HG03432 (cell line): ENCODE data around the gene ZNF496.
A peak's percentile ranks its signal among the peaks of the same experiment; 100 is the strongest.
"Not testable (repeated sequence)": the region's sequence is repeated elsewhere in the genome, so short reads cannot be mapped to it uniquely, and the experiment has no call there.

Experiments
- ATAC-seq: cut with Tn5 transposase; IDR thresholded peaks from one replicate; pipeline ENCODE4 v1.9.1; 2021; ENCODE audit warnings: mild to moderate bottlenecking, moderate library complexity; ENCODE audit not compliant: unreplicated experiment

Gene ZNF496

DNA sequence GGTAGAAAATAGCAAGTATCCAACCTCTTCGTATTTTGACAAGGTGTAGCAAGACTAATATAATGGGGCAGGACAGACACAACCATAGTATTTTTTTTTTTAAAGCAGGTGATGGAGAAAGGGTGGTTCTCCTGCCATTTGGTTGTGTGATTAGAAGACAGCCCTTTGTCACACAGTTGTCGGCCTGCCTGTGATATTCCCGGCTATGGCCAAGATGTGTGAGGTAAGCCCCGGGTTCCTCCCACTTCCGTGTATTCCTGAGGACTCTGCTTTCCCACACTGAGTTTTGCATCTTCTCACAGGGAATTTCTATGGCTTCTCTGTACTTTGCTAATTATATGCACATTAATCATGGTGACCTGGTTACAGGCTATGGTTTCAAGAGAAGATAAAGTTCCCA lies 35.9 kb downstream of the ZNF496 start:
- ATAC-seq: no peak

DNA sequence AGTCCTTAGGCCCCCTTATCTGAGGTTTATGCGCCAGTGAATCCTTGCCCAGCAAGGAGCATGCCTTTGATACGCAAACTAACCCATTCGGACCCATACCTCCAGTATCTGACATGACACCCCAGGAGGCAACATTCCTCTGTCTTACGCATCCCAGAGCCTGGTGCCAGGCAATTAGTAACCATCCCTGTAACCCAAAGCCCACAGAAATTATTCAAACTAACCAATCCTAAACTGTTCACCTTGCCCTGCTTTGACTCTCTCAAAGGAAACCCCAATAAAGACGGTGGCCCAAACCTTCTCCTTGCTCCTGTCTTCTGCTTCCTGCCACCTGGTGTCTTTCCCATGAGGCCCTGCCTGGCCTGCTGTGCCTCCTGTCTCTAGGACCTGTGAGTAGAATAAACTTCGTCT lies 36.4 kb downstream of the ZNF496 start:
- ATAC-seq: no peak

DNA sequence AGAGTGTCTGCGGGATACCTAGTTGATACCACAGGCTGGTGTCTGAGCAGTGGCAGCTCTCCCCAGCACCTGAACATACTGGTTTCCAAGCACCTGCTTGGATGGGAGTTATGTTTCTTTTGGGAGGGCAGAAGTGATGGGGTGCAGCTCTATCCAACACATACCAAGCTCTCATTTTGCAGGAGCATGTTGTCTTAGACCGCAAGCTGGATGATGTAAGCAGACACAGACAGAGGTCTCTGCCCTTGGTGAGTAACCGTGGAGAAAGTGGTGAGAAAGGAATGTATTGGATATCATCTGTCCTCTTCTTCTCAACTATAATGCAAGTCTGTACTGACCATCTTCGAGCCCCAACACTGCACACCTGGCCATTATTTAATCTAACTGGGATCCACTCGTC lies 37.4 kb downstream of the ZNF496 start:
- ATAC-seq: no peak

DNA sequence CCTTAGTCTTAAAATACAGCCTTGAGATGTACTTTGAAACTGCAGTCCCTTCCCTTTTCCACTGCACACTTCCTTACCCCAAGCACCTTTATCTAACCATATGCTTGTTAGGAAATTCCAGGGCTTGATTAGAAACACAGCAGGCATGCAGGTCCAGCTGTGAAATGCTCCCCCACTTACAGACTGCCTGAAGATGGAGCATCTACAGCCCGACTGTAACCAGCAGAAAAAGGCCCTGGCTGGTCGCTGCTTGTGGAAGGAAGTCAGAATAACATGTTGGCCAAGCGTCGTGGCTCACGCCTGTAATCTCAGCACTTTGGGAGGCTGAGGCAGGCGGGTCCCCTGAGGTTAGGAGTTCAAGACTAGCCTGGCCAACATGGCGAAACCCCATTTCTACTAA lies 38.6 kb downstream of the ZNF496 start:
- ATAC-seq: no peak

DNA sequence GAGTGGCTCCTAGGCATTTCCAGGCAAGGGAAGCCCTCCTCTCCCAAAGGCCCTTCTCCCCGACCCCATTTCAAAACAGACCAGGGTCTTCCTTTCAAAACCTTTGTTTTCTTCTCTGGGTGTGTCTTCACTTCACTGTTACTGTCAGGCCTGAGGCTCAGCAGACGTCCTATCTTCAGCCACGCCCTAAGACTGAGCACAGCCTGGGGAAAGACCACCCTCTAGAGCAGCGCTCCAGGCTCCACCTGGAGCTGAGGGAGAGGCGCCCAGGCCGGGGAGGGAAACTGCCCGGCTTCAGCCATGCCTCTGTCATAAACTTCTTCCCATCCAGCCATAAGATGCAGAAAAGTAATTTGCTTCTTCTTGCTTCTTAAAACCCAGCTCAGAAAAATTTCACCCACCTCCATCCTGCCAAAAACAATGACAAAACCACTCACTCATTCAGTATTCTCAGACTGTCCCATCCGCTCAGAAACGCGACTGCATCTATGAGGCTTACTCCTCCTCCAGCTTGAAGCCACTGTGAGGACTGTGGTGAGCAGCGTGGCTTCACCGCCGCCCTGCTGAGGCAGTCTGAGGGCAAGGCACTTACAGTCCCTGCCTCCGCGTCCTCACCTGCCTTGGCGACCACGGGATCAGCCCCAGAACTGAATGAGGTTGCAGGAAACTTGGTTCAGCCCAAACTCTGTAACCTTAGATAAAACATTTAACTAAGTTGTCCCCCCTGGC lies 39.7 kb downstream of the ZNF496 start:
- ATAC-seq: no peak

DNA sequence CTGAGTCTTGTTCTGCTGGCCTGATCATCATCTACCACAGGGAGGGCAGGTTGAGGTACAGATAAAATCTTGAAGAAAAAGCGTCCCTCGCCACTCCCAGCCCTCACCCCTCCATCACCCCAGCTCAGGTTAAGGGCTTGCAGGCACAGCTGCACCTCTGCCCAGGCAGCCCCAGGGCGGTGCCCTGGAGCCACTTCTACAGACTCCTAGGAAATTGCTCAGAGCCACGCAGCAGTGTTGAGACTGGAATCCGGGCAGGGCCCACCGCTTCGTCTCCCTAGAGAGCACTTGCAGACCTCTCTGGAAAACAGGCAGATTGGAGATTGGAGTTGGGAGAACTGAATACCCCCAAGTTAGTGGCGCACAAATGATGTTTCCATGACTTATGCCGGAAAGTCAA lies 40.5 kb downstream of the ZNF496 start:
- no peak for ATAC-seq

- ATAC-seq: no peak
These were observed 41.1 kb downstream of the ZNF496 start for GRCh38 chr1:247290576-247290975.

DNA sequence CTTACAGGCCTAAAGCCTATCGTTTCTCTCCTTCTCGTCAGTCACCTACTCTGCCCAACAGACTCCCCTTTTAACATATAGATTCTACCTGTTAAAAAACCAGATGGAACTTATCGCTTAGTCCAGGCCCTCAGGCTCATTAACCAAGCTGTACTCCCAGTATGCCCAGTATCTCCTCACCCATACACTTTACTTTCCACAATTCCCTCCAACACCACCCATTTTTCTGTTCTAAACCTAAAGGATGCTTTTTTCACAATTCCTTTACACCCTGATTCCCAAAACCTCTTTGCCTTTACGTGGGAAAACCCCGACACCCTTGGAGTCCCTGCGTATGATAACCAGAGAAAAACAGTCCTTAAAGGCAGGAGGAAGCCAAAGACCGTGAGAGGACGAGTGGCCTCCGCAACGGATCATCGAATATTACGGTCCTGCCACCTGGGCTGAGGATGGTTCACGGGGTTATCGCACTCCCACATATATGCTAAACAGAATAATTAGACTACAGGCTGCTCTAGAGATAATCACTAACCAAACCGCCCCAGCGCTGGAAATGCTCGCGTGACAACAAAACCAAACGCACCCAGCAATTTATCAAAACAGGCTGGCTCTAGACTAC lies 42.3 kb downstream of the ZNF496 start:
- not testable (repeated sequence) for ATAC-seq

- no peak for ATAC-seq
These were observed 43.3 kb downstream of the ZNF496 start for GRCh38 chr1:247288341-247288740.

GRCh38 chr1:247287460-247287859 lies 44.2 kb downstream of the ZNF496 start:
- ATAC-seq: no peak

- ATAC-seq: no peak
These were observed 45.5 kb downstream of the ZNF496 start for GRCh38 chr1:247286134-247286670.

GRCh38 chr1:247281001-247281574 lies 50.6 kb downstream of the ZNF496 start:
- no peak for ATAC-seq

DNA sequence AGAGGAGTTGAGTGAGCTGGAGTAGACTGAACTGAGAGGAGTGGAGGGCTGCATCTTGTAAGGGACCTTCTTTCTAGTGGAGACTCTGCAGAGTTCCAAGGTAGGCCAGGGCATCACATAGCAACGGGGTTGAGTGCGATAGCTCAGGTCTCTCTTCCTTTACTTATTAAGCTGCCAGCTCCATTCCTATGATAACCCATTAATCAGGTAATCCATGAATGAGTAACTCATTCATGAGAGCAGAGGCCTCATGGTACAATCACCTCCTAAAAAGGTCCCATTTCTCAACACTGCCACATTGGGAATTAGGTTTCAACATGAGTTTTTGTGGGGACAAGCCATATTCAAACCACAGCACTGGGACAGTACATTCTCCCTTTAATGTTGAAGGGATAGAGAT lies 54.5 kb downstream of the ZNF496 start:
- no peak for ATAC-seq

GRCh38 chr1:247274605-247275256 lies 56.9 kb downstream of the ZNF496 start:
- ATAC-seq: peak; percentile 58

GRCh38 chr1:247273013-247273412 lies 58.7 kb downstream of the ZNF496 start:
- no peak for ATAC-seq

DNA sequence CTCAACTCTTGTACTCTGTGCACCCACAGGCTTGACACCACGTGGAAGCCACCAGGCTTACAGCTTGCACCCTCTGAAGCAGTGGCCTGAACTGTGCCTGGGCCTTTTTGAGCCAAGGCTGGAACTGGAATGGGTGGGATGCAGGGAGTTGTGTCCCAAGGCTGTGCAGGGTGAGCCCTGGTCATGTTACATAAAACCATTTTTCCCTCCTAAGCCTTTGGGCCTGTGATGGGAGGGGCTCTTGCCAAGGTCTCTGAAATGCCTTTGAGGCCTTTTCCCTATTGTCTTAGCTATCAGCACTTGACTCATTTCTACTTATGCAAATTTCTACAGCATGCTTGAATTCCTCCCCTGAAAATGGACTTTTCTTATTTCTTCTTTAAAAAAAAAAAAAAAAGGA lies 61.7 kb downstream of the ZNF496 start:
- ATAC-seq: no peak

- no peak for ATAC-seq
These were observed 62.5 kb downstream of the ZNF496 start for GRCh38 chr1:247269133-247269532.

DNA sequence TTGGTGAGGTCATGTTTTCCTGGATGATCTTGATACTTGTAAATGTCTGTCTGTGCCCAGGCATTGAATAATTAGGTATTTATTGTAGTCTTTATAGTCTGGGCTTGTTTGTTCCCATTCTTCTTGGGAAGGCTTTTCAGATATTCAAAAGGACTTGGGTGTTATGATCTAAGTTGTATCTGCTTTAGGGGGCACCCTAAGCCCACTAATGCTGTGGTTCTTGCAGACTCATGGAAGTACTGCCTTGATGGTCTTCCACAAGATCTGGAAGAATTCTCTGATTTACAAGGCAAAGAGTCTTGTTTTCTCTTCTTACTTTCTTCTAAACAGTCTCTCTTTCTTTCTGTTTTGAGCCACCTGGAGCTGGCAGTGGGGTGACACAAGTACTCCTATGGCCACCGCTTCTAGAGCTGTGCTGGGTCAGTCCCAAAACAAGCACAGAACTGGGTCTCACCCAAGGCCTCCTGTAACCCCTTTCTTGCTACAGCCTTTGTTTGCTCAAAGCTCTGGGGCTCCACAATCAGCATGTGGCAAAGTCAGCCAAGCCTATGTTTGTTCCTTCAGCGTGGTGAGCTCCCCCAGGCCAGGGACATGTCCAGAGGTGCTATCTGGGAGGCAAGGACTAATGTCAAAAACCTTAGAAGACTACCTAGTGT lies 63.1 kb downstream of the ZNF496 start:
- ATAC-seq: no peak

DNA sequence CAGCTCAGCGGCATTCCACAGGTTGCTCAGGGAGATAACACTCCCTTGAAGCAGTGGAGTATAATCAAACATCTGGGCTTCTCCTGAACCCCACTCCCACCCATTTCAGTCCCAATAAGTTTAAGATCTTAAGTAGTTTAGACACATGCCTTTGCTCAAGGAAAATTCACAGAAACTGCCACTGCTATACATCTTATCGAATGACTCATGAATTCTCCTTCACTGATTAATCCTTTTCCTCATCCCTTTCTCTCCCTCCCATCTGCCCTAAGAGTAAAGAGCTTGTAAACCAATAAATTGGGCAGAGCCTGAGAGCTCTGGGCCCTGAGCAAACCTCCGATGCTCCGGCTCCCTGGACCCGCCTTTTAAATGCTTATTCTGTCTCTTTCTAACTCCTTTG lies 65.6 kb downstream of the ZNF496 start:
- ATAC-seq: no peak

GRCh38 chr1:247255772-247256171 lies 75.9 kb downstream of the ZNF496 start, which contains the start of gene VN1R5:
VN1R5 (plus strand) TSS chr1:247256072.
- ATAC-seq: not testable (repeated sequence)

DNA sequence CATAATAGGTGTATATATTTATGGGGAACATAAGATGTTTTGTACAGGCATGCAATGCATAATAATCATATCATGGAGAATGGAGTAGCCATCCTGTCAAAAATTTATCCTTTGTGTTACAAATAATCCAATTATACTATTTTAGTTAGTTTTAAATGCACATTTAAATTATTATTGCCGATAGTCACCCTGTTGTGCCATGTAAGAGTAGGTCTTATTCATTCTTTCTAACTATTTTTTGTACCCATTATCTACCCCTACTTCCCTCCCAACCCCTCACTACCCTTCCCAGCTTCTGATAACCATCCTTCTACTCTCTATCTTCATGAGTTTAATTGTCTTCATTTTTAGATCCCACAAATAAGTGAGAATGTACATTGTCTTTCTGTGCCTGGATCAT lies 84.1 kb downstream of the ZNF496 start:
- no peak for ATAC-seq
